SK-N-SH treated with all-trans-retinoic acid at 6 μM for 48 hours (cell line): ENCODE data around the gene KCND2.

Experiments used
- ATAC-seq: fragments of 200-7000 bp; cut with Tn5 transposase; 3 replicates; pipeline ENCODE4 v1.9.1; 2020; ENCODE audit warnings: mild to moderate bottlenecking, moderate library complexity
- ARNTL ChIP-seq: fragments of 450-650 bp; formaldehyde crosslinking; IDR thresholded peaks from 2 replicates; pipeline ENCODE4 v1.5.0; 2020; ENCODE audit warnings: low read depth, mild to moderate bottlenecking, moderate library complexity, borderline replicate concordance
- BACH2 ChIP-seq: fragments of 250-450 bp; sonication (Bioruptor Pico); IDR thresholded peaks from 2 replicates; pipeline ENCODE4 v1.9.0; 2021; ENCODE audit warnings: mild to moderate bottlenecking, borderline replicate concordance
- CREB5 ChIP-seq: fragments of 250-450 bp; sonication (Bioruptor Pico); IDR thresholded peaks from 2 replicates; pipeline ENCODE4 v1.5.1; 2020; ENCODE audit warnings: low read depth, mild to moderate bottlenecking, moderate library complexity
- CSDC2 ChIP-seq: fragments of 250-450 bp; sonication (Bioruptor Pico); IDR thresholded peaks from 2 replicates; pipeline ENCODE4 v1.5.0; 2020; ENCODE audit warnings: mild to moderate bottlenecking, moderate library complexity
- ESRRG ChIP-seq: fragments of 250-450 bp; sonication (Bioruptor Pico); IDR thresholded peaks from 2 replicates; pipeline ENCODE4 v1.6.1; 2021; ENCODE audit warnings: mild to moderate bottlenecking
- ISL1 ChIP-seq: fragments of 250-450 bp; sonication (Bioruptor Pico); IDR thresholded peaks from 2 replicates; pipeline ENCODE4 v2.1.2; 2022; ENCODE audit warnings: mild to moderate bottlenecking, moderate library complexity
- OSR1 ChIP-seq: fragments of 250-450 bp; sonication (Bioruptor Pico); IDR thresholded peaks from 2 replicates; pipeline ENCODE4 v1.8.0; 2022; ENCODE audit warnings: moderate library complexity, mild to moderate bottlenecking, inconsistent platforms
- PATZ1 ChIP-seq: fragments of 250-450 bp; sonication (Bioruptor Pico); IDR thresholded peaks from 2 replicates; pipeline ENCODE4 v1.8.0; 2020; ENCODE audit warnings: mild to moderate bottlenecking, moderate library complexity, borderline replicate concordance
- PPARA ChIP-seq: fragments of 250-450 bp; sonication (Bioruptor Pico); IDR thresholded peaks from 2 replicates; pipeline ENCODE4 v1.5.0; 2020; ENCODE audit warnings: mild to moderate bottlenecking, borderline replicate concordance
- RARB ChIP-seq: fragments of 250-450 bp; sonication (Bioruptor Pico); IDR thresholded peaks from 2 replicates; pipeline ENCODE4 v1.8.0; 2021; ENCODE audit warnings: mild to moderate bottlenecking, moderate library complexity
- TOX ChIP-seq: fragments of 250-450 bp; sonication (Bioruptor Pico); IDR thresholded peaks from 2 replicates; pipeline ENCODE4 v1.8.0; 2021; ENCODE audit warnings: mild to moderate bottlenecking, moderate library complexity, borderline replicate concordance
- TSHZ2 ChIP-seq: fragments of 250-450 bp; sonication (Bioruptor Pico); IDR thresholded peaks from 2 replicates; pipeline ENCODE4 v1.5.0; 2020; ENCODE audit warnings: mild to moderate bottlenecking, moderate library complexity
- ZC3H10 ChIP-seq: fragments of 250-450 bp; sonication (Bioruptor Pico); IDR thresholded peaks from 2 replicates; pipeline ENCODE4 v1.5.1; 2021; ENCODE audit warnings: mild to moderate bottlenecking, moderate library complexity
- ZFP30 ChIP-seq: fragments of 450-650 bp; formaldehyde crosslinking; IDR thresholded peaks from 2 replicates; pipeline ENCODE4 v1.5.0; 2022; ENCODE audit warnings: mild to moderate bottlenecking, moderate library complexity
- ZNF565 ChIP-seq: fragments of 450-650 bp; formaldehyde crosslinking; conservative IDR thresholded peaks from 2 replicates; pipeline ENCODE4 v1.5.0; 2020; ENCODE audit warnings: low read depth, mild to moderate bottlenecking, moderate library complexity
- ZNF70 ChIP-seq: fragments of 450-650 bp; formaldehyde crosslinking; IDR thresholded peaks from 2 replicates; pipeline ENCODE4 v1.5.0; 2020; ENCODE audit warnings: mild to moderate bottlenecking, moderate library complexity
- ZNF8 ChIP-seq: fragments of 450-650 bp; formaldehyde crosslinking; IDR thresholded peaks from 2 replicates; pipeline ENCODE4 v1.5.0; 2020; ENCODE audit warnings: mild to moderate bottlenecking, moderate library complexity

The KCND2 gene

GRCh38 chr7:120441850-120442249, 168.9 kb downstream of the KCND2 start (continued):
- TF ChIP-seq ISL1 (CRISPR knock-in tag) (no peak), ZC3H10 (CRISPR knock-in tag) (no peak), ZFP30 (CRISPR knock-in tag) (no peak)
- TF ChIP-seq, all 23 proteins: peak for 0

GRCh38 chr7:120442838-120443237, 169.9 kb downstream of the KCND2 start:
- ATAC-seq, result no peak

GRCh38 chr7:120444650-120445049, 171.7 kb downstream of the KCND2 start:
- TF ChIP-seq ESRRG (CRISPR knock-in tag), result no peak
- no peak for TF ChIP-seq TSHZ2
- TF ChIP-seq CREB5 (CRISPR knock-in tag), result no peak
- TF ChIP-seq ZNF565 (CRISPR knock-in tag), result no peak
- no peak for TF ChIP-seq ARNTL (CRISPR knock-in tag)
- no peak for TF ChIP-seq ZNF8
- TF ChIP-seq ISL1 (CRISPR knock-in tag), result no peak
- no peak for TF ChIP-seq ZC3H10 (CRISPR knock-in tag)
- no peak for TF ChIP-seq RARB (CRISPR knock-in tag)
- no peak for TF ChIP-seq PATZ1 (CRISPR knock-in tag)
- TF ChIP-seq, all 23 proteins: peak for 0
- ATAC-seq, result no peak

More at GRCh38 chr7:120442838-120443237, 169.9 kb downstream of the KCND2 start:
- no peak for TF ChIP-seq CSDC2 (CRISPR knock-in tag)
- no peak for TF ChIP-seq RARB (CRISPR knock-in tag)
- no peak for TF ChIP-seq ARNTL (CRISPR knock-in tag)
- no peak for TF ChIP-seq OSR1 (CRISPR knock-in tag)
- TF ChIP-seq BACH2 (CRISPR knock-in tag), result no peak
- no peak for TF ChIP-seq ESRRG (CRISPR knock-in tag)
- TF ChIP-seq ZNF70 (CRISPR knock-in tag), result no peak
- no peak for TF ChIP-seq TOX (CRISPR knock-in tag)
- no peak for TF ChIP-seq ZNF8
- TF ChIP-seq PPARA (CRISPR knock-in tag), result no peak
- no peak for TF ChIP-seq TSHZ2
- TF ChIP-seq ZC3H10 (CRISPR knock-in tag), result no peak
- TF ChIP-seq PATZ1 (CRISPR knock-in tag), result no peak
- no peak for TF ChIP-seq ZNF565 (CRISPR knock-in tag)
- TF ChIP-seq ZFP30 (CRISPR knock-in tag), result no peak
